SU-DHL-6 (cell line): ENCODE measurements around the gene MYO7A.

Experiments
- H2AFZ ChIP-seq: fragments of 200-600 bp; sonication (generic); 2 replicates; pipeline ENCODE4 v1.6.1; 2014; ENCODE audit warnings: low read depth, mild to moderate bottlenecking, moderate library complexity, mixed read lengths, antibody characterized with exemption, low read length; ENCODE audit not compliant: severe bottlenecking
- H3F3A ChIP-seq: fragments of 200-600 bp; shearing (Covaris generic); 2 replicates; pipeline ENCODE4 v1.6.0; 2016; ENCODE audit warnings: antibody characterized with exemption, mild to moderate bottlenecking; ENCODE audit not compliant: insufficient read depth
- H3K27ac ChIP-seq: fragments of 200-600 bp; sonication (generic); 2 replicates; pipeline ENCODE4 v1.5.1; 2016; ENCODE audit warnings: low read depth, mild to moderate bottlenecking, low read length, moderate library complexity, mixed read lengths
- H3K27me3 ChIP-seq: fragments of 200-600 bp; sonication (generic), shearing (Covaris generic); 2 replicates; pipeline ENCODE4 v1.6.0; 2014; ENCODE audit warnings: mild to moderate bottlenecking, low read length
- H3K36me3 ChIP-seq: fragments of 200-600 bp; sonication (generic); 2 replicates; pipeline ENCODE4 v1.6.1; 2014; ENCODE audit warnings: mild to moderate bottlenecking, low read length, mixed read lengths
- H3K4me2 ChIP-seq: fragments of 300-600, 200-600 bp; shearing (Covaris generic), sonication (generic); 2 replicates; pipeline ENCODE4 v1.6.0; 2014; ENCODE audit warnings: low read length, low read depth, mild to moderate bottlenecking; ENCODE audit not compliant: poor library complexity, severe bottlenecking
- H3K4me3 ChIP-seq: fragments of 200-600 bp; sonication (generic); 2 replicates; pipeline ENCODE4 v1.5.1; 2014; ENCODE audit warnings: antibody characterized with exemption, low read length, mild to moderate bottlenecking, mixed read lengths; ENCODE audit not compliant: insufficient read depth, poor library complexity, severe bottlenecking
- H3K79me2 ChIP-seq: fragments of 200-600 bp; sonication (generic); 2 replicates; pipeline ENCODE4 v1.6.1; 2014; ENCODE audit warnings: mild to moderate bottlenecking, low read length, moderate library complexity; ENCODE audit not compliant: insufficient read depth
- H3K9ac ChIP-seq: fragments of 200-600 bp; sonication (generic); 2 replicates; pipeline ENCODE4 v1.7.0; 2014; ENCODE audit warnings: mild to moderate bottlenecking, low read length
- H3K9me2 ChIP-seq: fragments of 200-600 bp; sonication (generic); replicated peaks from 2 replicates; pipeline ENCODE4 v1.6.1; 2014; ENCODE audit warnings: low read length; ENCODE audit not compliant: insufficient read depth
- H3K9me3 ChIP-seq: fragments of 200-600 bp; sonication (generic); 2 replicates; pipeline ENCODE4 v1.6.1; 2014; ENCODE audit warnings: low read length, mixed read lengths; ENCODE audit not compliant: insufficient read depth
- H4K20me1 ChIP-seq: fragments of 200-600 bp; sonication (generic); 2 replicates; pipeline ENCODE4 v1.6.1; 2014; ENCODE audit warnings: low read depth, mild to moderate bottlenecking, antibody characterized with exemption, low read length, moderate library complexity, mixed read lengths
- EZH2phosphoT487 ChIP-seq: fragments of 200-600 bp; sonication (generic), shearing (Covaris generic); conservative IDR thresholded peaks from 2 replicates; pipeline ENCODE4 v1.6.1; 2018; ENCODE audit warnings: mild to moderate bottlenecking, antibody characterized with exemption, low read length, moderate library complexity, mixed read lengths
- TF ChIP-seq, protein P1 (sequence below): fragments of 200-600 bp; sonication (generic); IDR thresholded peaks from one replicate; pipeline ENCODE4 v1.5.1; 2017; ENCODE audit warnings: antibody characterized with exemption, mild to moderate bottlenecking, low read length, moderate library complexity; ENCODE audit not compliant: insufficient read depth, poor library complexity, severe bottlenecking

Gene MYO7A

DNA sequence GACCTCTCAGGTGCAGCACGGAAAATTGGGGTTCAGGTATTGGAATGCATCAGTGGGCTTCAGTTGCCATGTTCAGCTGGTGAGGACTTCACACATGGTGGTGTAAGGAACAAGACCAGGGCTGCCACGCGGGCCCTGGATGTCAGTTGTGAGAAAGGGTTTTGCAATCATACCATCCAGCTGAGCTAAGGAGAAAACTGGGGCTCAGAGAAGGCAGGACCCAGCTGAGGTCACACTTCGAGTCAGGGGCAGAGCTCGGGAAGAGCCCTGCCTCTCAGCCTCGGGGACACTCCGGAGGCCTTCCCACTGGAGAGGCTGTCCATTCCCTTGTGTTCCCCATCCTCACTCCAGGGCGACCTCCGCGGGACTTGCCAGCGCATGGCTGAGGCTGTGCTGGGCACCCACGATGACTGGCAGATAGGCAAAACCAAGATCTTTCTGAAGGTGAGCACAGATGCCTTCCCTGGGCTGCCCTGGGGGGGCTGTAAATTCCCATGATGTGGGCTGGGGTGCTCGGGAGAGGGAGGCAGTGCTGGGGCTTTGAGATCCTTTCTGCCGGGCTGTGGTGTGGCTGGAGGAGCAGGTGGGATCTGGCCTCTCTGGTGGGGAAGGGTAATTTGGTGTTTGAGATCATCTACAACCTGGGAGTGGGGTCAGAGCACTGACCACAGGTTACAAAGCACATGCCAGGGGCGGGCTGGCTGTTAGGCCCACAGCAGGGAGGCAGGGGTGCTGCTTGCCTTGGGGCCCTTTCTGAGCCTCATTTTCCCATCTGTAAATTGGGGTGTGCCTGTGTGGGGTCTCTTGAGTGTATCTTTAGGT is 47.2 kb downstream of the MYO7A start:
- Histone ChIP-seq H3K27me3 (no peaks in the 10 kb centered on the region), H3K9ac (no peak overlapping the region), H2AFZ (no peak overlapping the region), H3K4me3 (no peak overlapping the region), H4K20me1 (no peaks in the 10 kb centered on the region), H3F3A (no peaks in the 10 kb centered on the region), H3K4me2 (no peak overlapping the region), H3K27ac (no peak overlapping the region), H3K9me2 (no peaks in the 10 kb centered on the region), H3K36me3 (no peaks in the 10 kb centered on the region), H3K79me2 (no peaks in the 10 kb centered on the region), H3K9me3 (no peaks in the 10 kb centered on the region)
- TF ChIP-seq, protein P1, sequence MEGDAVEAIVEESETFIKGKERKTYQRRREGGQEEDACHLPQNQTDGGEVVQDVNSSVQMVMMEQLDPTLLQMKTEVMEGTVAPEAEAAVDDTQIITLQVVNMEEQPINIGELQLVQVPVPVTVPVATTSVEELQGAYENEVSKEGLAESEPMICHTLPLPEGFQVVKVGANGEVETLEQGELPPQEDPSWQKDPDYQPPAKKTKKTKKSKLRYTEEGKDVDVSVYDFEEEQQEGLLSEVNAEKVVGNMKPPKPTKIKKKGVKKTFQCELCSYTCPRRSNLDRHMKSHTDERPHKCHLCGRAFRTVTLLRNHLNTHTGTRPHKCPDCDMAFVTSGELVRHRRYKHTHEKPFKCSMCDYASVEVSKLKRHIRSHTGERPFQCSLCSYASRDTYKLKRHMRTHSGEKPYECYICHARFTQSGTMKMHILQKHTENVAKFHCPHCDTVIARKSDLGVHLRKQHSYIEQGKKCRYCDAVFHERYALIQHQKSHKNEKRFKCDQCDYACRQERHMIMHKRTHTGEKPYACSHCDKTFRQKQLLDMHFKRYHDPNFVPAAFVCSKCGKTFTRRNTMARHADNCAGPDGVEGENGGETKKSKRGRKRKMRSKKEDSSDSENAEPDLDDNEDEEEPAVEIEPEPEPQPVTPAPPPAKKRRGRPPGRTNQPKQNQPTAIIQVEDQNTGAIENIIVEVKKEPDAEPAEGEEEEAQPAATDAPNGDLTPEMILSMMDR = no peak
- no peak for TF ChIP-seq EZH2phosphoT487

DNA sequence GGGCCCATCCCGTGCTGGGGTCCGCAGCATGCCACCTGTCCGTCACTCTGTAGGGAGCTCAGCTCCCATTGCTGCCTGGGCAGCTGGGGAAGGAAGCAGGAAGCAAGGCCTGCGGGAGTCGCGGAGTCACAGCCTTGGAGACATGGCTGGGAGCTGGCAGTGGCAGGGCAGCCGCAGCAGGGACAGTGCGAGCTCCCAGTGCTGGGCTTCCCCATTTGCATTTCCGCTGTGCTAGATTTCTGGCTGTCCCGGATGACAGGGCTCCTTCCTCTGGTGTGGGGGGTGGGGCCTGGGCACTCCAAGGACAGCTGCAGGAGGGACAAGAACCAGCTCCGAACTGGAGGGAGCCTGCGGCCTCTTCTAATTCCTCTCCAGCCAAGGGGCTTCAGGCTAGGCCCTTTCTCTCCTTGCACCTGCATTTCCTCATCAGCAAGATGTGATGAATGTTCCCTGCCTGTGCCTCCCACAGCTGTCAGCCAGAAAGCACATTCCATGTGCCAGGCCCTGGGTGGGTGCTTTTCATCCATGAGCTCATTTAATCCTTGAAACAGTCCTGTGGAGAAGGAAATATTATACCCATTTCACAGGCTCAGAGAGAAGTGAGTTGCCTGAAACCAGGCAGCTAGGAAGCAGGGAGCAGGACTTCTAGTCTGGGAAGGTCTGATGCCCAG is 48.0 kb downstream of the MYO7A start:
- H3K36me3 ChIP-seq = no peaks in the 10 kb centered on the region
- H2AFZ ChIP-seq = no peak overlapping the region
- H3F3A ChIP-seq = no peaks in the 10 kb centered on the region
- H3K27ac ChIP-seq = no peak overlapping the region
- H4K20me1 ChIP-seq = no peaks in the 10 kb centered on the region
- H3K79me2 ChIP-seq = no peaks in the 10 kb centered on the region
- TF ChIP-seq EZH2phosphoT487 = no peak
- TF ChIP-seq, protein P1 = no peak
- no peaks in the 10 kb centered on the region for H3K27me3 ChIP-seq
- no peaks in the 10 kb centered on the region for H3K9me2 ChIP-seq
- H3K4me3 ChIP-seq = no peak overlapping the region
- no peaks in the 10 kb centered on the region for H3K9me3 ChIP-seq
- H3K4me2 ChIP-seq = no peak overlapping the region
- no peak overlapping the region for H3K9ac ChIP-seq

DNA sequence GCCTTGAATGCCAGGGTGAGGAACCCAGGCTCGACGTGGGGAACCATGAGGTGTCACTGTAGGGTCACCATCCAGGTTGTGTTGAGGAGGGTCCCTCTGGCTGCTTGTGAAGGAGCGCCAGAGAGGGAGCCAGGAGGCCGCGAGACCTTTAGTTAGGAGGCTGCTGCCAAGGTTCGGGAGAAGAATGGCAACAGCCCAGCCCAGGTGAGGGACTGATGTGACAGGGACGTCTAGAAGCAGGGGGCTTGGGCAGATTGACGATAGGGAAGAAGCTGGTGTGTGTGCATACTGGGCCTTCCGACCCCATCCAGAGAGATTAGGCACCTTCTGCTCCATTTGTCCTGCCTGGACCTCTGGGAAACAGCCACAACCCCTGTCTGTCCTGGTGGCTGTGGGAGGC is 49.0 kb downstream of the MYO7A start:
- Histone ChIP-seq H3K4me2 (no peak overlapping the region), H3K27ac (no peak overlapping the region), H3K79me2 (no peaks in the 10 kb centered on the region), H3K27me3 (no peaks in the 10 kb centered on the region), H3K36me3 (no peaks in the 10 kb centered on the region), H3K9me3 (no peaks in the 10 kb centered on the region), H3K9me2 (no peaks in the 10 kb centered on the region), H2AFZ (no peak overlapping the region), H3K9ac (no peak overlapping the region), H4K20me1 (no peaks in the 10 kb centered on the region), H3K4me3 (no peak overlapping the region), H3F3A (no peaks in the 10 kb centered on the region)
- TF ChIP-seq, protein P1 = no peak
- no peak for TF ChIP-seq EZH2phosphoT487
